NB4 (cell line): ENCODE data around the gene OR2AG2.

Experiments
- POLR2A ChIP-seq: IDR thresholded peaks from 2 replicates; pipeline ENCODE4 v1.6.1; 2011; ENCODE audit warnings: mild to moderate bottlenecking; ENCODE audit not compliant: insufficient read length; ENCODE audit errors: extremely low read depth
- TF ChIP-seq, protein P1 (sequence below): IDR thresholded peaks from one replicate; pipeline ENCODE4 v1.5.1; 2012; ENCODE audit warnings: low read depth, low read length

DNA sequence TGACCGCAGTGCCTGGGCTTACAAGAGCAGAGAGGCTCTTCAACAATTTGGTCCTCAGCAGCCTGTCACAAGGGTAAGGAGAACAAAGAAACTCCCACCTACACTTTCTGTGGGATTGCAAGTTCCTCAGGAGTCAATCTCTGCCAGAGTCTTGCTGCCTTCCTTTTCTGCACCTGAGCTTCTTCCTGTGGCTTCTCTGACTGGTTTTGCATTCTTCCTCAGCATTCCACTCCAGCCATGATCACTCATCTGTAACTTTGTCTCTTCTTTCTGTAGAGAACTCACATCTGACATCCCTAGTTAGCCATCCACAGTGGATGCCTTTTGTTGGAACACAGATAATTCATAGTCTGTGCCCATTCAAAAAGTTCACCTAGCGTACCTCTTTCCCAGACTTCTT is 41.9 kb upstream of the OR2AG2 start:
- TF ChIP-seq, protein P1, sequence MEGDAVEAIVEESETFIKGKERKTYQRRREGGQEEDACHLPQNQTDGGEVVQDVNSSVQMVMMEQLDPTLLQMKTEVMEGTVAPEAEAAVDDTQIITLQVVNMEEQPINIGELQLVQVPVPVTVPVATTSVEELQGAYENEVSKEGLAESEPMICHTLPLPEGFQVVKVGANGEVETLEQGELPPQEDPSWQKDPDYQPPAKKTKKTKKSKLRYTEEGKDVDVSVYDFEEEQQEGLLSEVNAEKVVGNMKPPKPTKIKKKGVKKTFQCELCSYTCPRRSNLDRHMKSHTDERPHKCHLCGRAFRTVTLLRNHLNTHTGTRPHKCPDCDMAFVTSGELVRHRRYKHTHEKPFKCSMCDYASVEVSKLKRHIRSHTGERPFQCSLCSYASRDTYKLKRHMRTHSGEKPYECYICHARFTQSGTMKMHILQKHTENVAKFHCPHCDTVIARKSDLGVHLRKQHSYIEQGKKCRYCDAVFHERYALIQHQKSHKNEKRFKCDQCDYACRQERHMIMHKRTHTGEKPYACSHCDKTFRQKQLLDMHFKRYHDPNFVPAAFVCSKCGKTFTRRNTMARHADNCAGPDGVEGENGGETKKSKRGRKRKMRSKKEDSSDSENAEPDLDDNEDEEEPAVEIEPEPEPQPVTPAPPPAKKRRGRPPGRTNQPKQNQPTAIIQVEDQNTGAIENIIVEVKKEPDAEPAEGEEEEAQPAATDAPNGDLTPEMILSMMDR: no peak
- no peak for TF ChIP-seq POLR2A
